Measurements from ENCODE around the gene THEMIS.
A peak's percentile ranks its signal among the peaks of the same experiment; 100 is the strongest.
"Not testable (repeated sequence)": the region's sequence is repeated elsewhere in the genome, so short reads cannot be mapped to it uniquely, and the experiment has no call there.

The THEMIS gene

GRCh38 chr6:127792616-127793015 lies 108.2 kb downstream of the THEMIS start:
- FAIRE-seq: no peak

GRCh38 chr6:127791779-127792528 lies 108.9 kb downstream of the THEMIS start:
- FAIRE-seq: no peak

- FAIRE-seq: no peak
Measured at GRCh38 chr6:127790571-127790970, 110.3 kb downstream of the THEMIS start.

- no peak for FAIRE-seq
Measured at GRCh38 chr6:127786109-127786508, 114.7 kb downstream of the THEMIS start.

GRCh38 chr6:127784468-127784867 lies 116.4 kb downstream of the THEMIS start:
- no peak for FAIRE-seq

- not testable (repeated sequence) for FAIRE-seq
Measured at GRCh38 chr6:127781636-127782272, 119.1 kb downstream of the THEMIS start.

- FAIRE-seq: no peak
Measured at GRCh38 chr6:127776320-127776719, 124.5 kb downstream of the THEMIS start.

- FAIRE-seq: no peak
Measured at GRCh38 chr6:127775371-127775770, 125.5 kb downstream of the THEMIS start.

GRCh38 chr6:127768745-127769144 lies 132.1 kb downstream of the THEMIS start:
- no peak for FAIRE-seq

GRCh38 chr6:127768223-127768622 lies 132.6 kb downstream of the THEMIS start:
- FAIRE-seq: no peak

GRCh38 chr6:127765949-127766348 lies 134.9 kb downstream of the THEMIS start:
- no peak for FAIRE-seq

GRCh38 chr6:127762284-127762683 lies 138.6 kb downstream of the THEMIS start:
- no peak for FAIRE-seq

- no peak for FAIRE-seq
Measured at GRCh38 chr6:127761084-127761483, 139.8 kb downstream of the THEMIS start.

GRCh38 chr6:127749095-127749494 lies 151.8 kb downstream of the THEMIS start:
- FAIRE-seq: no peak

- no peak for FAIRE-seq
Measured at GRCh38 chr6:127748290-127748689, 152.6 kb downstream of the THEMIS start.

- no peak for FAIRE-seq
Measured at GRCh38 chr6:127738423-127738822, 162.4 kb downstream of the THEMIS start.

GRCh38 chr6:127737768-127738167 lies 163.1 kb downstream of the THEMIS start:
- FAIRE-seq: no peak

GRCh38 chr6:127737009-127737486 lies 163.8 kb downstream of the THEMIS start:
- FAIRE-seq: peak; percentile 38

- FAIRE-seq: no peak
Measured at GRCh38 chr6:127732927-127733326, 167.9 kb downstream of the THEMIS start.

GRCh38 chr6:127727260-127727953 lies 173.5 kb downstream of the THEMIS start:
- no peak for FAIRE-seq

GRCh38 chr6:127725821-127726220 lies 175.0 kb downstream of the THEMIS start:
- FAIRE-seq: no peak

- FAIRE-seq: no peak
Measured at GRCh38 chr6:127718694-127719093, 182.2 kb downstream of the THEMIS start.

GRCh38 chr6:127717384-127717783 lies 183.5 kb downstream of the THEMIS start:
- no peak for FAIRE-seq

GRCh38 chr6:127716465-127716864 lies 184.4 kb downstream of the THEMIS start:
- no peak for FAIRE-seq
